OCI-LY7 (cell line): ENCODE data around the gene PAMR1.

Experiments
- CTCF ChIP-seq: fragments of 200-600 bp; sonication (generic); conservative IDR thresholded peaks from 2 replicates; pipeline ENCODE4 v1.5.1; 2014; ENCODE audit warnings: mild to moderate bottlenecking, antibody characterized with exemption, low read length, moderate library complexity, mixed read lengths
- EZH2phosphoT487 ChIP-seq: fragments of 200-600 bp; sonication (generic); IDR thresholded peaks from 2 replicates; pipeline ENCODE4 v1.6.1; 2018; ENCODE audit warnings: low read depth, borderline replicate concordance, mild to moderate bottlenecking, mixed run types, antibody characterized with exemption, low read length, moderate library complexity, mixed read lengths

GRCh38 chr11:35470616-35471015 lies 54.8 kb downstream of the PAMR1 start:
- TF ChIP-seq CTCF = no peak
- TF ChIP-seq EZH2phosphoT487 = no peak
